Activated CD4-positive, alpha-beta T cell treated with anti-CD3 and anti-CD28 coated beads for 4 hours (primary cell): ENCODE data around the gene AQP12B.

Source experiments
- DNase-seq, 2 donors: peaks; one replicate each; pipeline ENCODE4 v3.0.0-alpha.2; 2020

The AQP12B gene

DNA sequence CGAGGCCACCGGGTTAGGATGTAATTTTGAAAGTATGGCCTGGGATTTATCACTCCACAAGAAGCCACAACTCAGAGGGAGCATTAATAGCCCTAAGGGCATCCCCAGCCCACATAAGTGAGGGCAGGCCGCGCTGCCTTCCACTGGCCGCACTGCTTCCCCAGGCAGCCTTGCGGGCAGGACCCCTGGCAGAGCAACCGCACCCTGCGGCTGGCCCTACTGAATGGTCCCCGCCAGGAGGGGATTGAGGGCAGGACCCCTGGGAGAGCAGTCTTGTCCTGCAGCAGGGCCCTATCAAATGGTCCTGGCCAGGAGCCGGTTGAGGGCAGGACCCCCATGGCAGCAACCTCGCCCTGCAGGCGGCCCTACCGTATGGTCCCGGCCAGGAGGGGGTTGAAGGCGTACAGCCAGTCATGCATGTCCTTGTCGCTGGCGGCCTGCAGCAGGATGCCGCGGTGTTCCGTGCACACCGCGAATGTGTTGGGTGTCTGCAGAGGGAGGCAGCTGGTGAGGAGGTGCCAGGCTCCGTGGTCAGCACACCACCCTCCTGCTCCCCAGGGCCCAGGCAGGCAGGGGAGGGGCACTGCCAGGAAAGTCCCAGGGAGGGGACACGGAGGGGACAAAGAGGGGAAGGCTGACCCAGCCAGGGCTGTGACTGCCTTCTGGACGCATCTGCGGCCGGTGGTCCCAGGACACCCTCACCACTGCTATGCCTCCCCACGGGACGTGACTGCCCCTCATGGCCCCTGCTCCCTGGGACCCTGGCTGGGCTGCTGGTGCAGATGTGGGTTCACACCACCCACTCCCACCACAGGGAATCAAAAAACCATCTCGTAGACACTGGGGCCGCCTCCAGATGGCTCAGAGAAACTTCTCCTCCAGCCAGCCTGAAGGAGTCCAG, 35.2 kb upstream of the AQP12B start:
- DNase-seq: no peak

DNA sequence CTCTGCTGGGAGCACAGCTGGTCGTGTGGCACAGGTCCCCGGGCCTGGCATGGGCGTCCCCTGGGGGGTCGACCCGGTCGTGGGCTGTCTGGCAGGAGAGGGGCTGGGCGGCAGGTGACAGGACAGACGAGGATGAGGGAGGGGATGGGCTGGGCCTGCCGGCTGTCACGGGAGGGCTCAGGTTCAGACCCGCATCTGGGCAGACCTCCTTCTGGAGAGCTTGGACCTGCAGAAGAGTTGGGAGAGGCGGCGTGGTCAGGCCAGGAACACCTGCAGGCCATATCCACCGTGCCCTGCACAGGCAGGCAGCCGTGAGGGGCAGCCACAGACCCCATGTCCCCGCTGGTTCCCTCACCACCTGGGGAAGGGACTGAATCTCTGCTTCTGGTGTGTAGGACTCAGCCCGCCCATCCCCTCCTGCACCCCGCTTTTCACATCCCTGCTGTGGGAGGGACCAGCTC, 34.5 kb upstream of the AQP12B start:
- DNase-seq: no peak

DNA sequence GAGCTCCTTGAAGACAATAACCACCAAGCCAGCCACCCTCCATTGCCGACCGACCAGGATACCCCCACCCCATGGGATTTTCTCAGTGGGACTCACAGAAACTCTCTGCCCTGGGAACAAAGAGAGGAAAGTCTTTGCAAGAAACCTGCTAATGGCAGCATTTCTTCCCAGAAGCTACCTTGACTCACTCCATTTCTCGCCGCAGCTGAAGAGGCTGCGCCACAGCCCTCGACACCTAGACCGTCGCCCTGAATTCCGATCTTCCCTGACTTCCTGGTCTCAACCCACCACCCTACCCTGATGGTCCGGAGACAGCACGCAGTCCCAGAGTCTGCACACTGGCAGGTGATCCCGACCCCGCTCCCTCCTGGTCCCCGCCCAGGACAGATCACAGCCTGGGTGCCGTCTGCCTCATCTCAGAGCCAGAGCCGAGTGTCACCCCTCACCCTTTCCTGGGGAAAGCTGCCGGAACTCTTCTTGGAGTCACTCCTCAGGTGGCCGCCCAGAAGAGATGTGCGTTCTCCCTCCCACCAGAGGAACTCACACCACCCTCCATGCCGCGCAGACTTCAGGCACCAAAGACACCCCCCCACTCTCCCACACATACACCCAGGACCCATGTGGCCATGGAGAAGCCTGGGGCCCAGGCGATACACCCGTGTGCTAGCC, 33.6 kb upstream of the AQP12B start:
- DNase-seq: no peak

DNA sequence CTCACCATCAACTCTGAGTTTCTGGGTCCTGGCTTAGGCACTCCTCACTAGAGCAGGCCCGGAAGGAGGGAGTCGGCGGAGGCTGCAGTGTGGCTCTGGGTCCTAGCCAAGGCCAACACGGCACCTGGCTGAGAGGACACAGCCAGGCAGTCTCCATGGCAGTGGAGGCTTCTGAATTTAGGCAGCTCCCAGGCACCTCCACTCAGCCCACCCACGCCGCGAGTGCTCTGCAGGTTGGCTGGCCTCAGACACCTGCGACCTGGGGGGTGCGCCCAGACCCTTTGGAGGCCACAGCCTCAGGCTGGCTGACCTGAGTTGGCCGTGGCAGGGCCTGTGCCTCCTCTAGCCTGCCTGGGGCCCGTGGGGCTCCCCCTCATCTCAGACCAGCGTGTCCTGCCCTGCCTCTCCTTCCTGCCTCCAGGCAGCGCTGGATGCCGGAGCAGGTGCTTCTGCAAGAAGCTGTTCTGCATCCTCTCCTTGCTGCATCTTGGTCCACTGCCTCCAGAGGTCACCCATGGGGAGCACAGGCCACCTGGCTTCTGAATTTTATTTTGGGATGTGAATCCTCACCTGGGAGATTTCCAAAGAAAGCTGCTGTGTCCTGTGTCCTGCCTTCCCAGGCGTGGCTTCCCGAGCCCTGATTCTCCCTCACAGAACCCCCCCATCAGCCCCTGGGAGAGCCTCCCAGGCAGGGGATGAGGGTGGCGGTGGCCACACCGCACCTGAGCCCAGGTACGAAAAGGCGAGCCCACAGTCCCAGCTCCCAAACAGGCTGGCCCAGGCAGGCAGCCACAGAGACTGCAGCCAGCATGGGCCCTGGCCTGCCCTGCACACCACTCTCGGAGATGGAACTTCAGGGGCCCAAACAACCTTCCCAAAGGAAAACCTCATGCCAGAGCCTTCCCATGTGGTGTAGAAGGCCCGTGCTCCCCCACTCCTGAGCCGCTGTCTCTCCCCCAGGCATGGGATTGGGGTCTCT, 32.4 kb upstream of the AQP12B start:
- no peak for DNase-seq

GRCh38 chr2:240713928-240714746, 31.5 kb upstream of the AQP12B start:
- DNase-seq: no peak

GRCh38 chr2:240713071-240713927, 30.6 kb upstream of the AQP12B start:
- no peak for DNase-seq

- no peak for DNase-seq
Measured at GRCh38 chr2:240712121-240712520, 29.4 kb upstream of the AQP12B start.

GRCh38 chr2:240711701-240712100, 29.0 kb upstream of the AQP12B start:
- no peak for DNase-seq

DNA sequence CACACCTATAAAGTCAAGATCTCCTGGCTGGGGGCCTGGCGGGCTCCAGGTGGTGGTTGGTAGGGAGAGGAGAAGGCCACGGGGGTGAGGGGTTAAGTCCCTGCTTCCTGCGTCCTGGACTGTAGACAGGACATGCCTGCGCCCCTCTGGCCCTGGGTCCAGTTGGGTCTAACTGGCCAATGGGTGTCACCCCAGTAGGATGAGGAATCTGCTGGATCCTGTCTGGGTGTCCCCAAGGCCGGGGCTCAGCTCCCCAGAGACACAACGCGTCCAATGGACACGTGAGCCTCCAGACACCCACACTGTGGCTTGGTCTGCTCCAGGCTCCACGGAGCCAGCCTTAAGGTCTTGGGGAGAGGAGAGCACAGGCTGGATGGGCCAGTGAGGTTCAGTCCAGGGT, 28.6 kb upstream of the AQP12B start:
- no peak for DNase-seq

DNA sequence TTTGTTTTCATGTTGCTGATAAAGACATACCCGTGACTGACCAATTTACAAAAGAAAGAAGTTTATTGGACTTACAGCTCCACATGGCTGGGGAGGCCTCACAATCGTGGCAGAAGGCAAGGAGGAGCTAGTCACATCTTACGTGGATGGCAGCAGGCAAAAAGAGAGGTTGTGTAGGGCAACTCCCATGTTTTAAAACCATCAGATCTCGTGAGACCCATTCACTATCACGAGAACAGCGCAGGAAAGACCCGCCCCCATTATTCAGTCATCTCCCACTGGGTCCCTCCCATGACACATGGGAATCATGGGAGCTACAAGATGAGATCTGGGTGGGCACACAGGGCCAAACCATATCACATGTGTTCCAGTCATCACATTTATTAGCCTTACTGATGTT, 25.8 kb upstream of the AQP12B start:
- no peak for DNase-seq

DNA sequence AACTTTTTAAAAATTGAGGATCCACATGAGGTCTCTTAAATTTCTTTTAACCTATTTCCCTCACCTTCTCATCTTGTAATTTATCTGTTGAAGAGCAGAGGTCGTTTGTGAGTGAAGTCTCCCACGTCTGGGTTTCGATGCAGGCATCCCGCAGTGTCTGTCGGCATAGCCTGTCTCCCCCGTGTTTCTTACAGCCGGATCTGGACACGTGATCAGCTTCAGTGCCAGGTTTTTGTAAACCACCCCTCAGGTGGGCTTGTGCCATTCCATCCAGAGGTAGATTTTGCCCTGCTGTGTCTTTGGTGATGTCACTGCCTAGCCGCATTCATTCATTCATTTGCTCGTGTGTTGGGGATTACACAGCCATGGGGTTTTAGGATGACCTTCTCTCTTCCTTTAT, 25.1 kb upstream of the AQP12B start:
- DNase-seq: no peak

DNA sequence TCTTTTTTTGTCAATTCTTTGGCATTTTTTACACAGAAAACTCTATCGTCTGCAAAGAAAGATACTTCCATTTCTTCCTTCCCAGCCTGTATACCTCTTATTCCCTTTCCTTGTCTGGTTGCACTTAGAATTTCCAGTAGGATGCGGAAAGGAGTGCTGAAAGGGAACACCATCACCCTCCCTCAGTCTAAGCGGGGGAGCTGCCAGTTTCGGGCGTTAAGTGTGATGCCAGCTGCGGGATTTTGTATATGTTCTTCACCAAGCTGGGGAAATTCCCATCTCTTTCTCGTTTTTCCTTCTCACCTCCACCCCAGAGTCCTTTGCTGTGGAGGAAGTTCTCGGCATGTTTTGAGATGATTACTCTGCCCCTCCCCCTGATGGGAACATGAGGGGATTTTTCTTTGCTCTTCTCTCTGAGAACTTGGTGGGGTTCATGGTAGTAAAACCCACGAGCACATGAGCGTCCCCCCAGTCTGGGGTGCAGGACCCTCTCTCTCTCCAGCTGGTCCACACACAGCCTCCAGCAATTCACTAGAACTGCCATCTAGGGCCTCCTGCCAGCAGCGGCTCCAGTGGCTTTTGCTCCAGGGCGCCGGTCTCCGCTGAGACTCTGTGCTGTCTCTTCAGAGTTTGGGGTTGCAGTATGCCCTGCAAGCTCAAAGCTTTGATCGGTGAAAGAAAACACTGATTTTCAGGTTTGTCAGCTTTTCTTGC, 24.5 kb upstream of the AQP12B start:
- no peak for DNase-seq

- DNase-seq: no peak
Measured at GRCh38 chr2:240705204-240705791, 22.6 kb upstream of the AQP12B start.

GRCh38 chr2:240704651-240705050, 22.0 kb upstream of the AQP12B start:
- DNase-seq: peak; percentile 33 to 50

- DNase-seq: no peak
Measured at GRCh38 chr2:240703417-240704341, 21.0 kb upstream of the AQP12B start.

DNA sequence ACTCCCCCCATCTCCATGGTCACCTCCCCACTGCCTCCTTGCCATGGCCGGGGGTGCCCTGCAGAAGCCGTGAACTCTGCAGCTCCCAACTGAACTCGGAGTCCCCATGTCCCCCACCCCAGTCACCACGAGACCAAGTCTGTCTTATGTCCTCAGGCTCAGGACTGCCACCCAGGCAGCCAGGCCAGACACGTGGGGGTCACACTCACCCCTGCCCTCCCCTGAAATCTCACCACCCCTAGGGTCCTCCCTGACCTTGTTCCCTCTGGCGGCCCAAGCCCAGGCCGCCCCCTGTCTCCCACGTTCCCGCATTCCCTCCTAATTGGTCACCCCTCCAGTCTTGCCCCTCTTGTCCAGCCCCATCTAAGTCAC, 19.9 kb upstream of the AQP12B start:
- DNase-seq: no peak

GRCh38 chr2:240701736-240702639, 19.3 kb upstream of the AQP12B start:
- no peak for DNase-seq
